SJCRH30 (cell line): Measurements from ENCODE around the gene KRT3. TPM values are rescaled to one million over a fixed set of nuclear protein-coding genes. Genes with fewer than 3 reads are reported as not detected.

Experiments used
- DNase-seq, 2 experiments: peaks; one replicate each; pipeline ENCODE4 v3.0.0-alpha.2; 2015 to 2020
- H3K27ac ChIP-seq: fragments of 250-450 bp; sonication (Bioruptor Pico); 2 replicates; pipeline ENCODE4 v1.5.1; 2020; ENCODE audit warnings: mild to moderate bottlenecking, moderate library complexity
- H3K27me3 ChIP-seq: fragments of 250-450 bp; sonication (Bioruptor Pico); 2 replicates; pipeline ENCODE4 v1.5.1; 2020; ENCODE audit warnings: mild to moderate bottlenecking, moderate library complexity
- H3K36me3 ChIP-seq: fragments of 250-450 bp; sonication (Bioruptor Pico); 2 replicates; pipeline ENCODE4 v1.5.1; 2020; ENCODE audit warnings: mild to moderate bottlenecking, moderate library complexity
- H3K4me1 ChIP-seq: fragments of 250-450 bp; sonication (Bioruptor Pico); 2 replicates; pipeline ENCODE4 v1.5.1; 2020; ENCODE audit warnings: mild to moderate bottlenecking, moderate library complexity
- H3K4me3 ChIP-seq: fragments of 250-450 bp; sonication (Bioruptor Pico); 2 replicates; pipeline ENCODE4 v1.5.1; 2020; ENCODE audit warnings: mild to moderate bottlenecking, moderate library complexity
- H3K9me3 ChIP-seq: fragments of 250-450 bp; sonication (Bioruptor Pico); replicated peaks from 2 replicates; pipeline ENCODE4 v1.5.1; 2020; ENCODE audit warnings: mild to moderate bottlenecking, moderate library complexity
- total RNA-seq: library from RNA; depleted of rRNA; stranded (reverse); fragments of >200 nt; shearing (Covaris generic); gene quantifications from 2 replicates; pipeline ENCODE4 v1.2.3, GENCODE V29; 2014

The KRT3 gene
- total RNA-seq, 1 experiment from 2014 or later: not detected

DNA sequence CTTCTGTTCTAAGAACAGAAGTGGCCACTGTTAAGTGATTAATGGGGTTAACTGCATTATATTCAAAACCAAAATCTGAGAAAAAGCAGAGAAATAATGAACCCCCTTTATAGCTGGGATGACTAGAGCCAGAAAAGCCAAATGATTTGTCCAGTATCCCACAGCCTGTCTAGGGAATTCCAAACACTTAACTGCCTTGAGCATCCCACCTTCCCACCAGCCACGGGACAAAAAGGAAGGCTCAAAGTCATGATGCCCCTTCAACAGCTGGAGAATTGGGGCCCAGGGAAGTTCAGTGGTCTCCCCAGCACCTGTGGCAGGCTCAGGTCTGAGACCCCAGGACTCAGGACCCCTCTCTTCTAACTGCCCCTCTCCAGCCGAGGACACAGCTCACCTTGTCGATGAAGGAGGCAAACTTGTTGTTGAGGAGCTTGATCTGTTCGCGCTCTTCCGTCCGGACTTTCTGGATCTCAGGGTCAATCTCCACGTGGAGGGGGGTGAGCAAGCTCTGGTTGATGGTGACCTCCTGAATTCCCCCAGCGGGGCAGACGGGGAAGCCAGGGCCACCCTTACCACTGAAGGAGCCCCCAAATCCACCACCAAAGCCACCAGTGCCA, 17.4 kb upstream of the KRT3 start:
- H3K9me3 ChIP-seq: no peaks in the 10 kb centered on the region
- DNase-seq: no peak
- H3K27me3 ChIP-seq: no peaks in the 10 kb centered on the region
- no peak overlapping the region for H3K4me3 ChIP-seq
- no peak overlapping the region for H3K27ac ChIP-seq
- H3K4me1 ChIP-seq: no peaks in the 10 kb centered on the region
- H3K36me3 ChIP-seq: no peaks in the 10 kb centered on the region

DNA sequence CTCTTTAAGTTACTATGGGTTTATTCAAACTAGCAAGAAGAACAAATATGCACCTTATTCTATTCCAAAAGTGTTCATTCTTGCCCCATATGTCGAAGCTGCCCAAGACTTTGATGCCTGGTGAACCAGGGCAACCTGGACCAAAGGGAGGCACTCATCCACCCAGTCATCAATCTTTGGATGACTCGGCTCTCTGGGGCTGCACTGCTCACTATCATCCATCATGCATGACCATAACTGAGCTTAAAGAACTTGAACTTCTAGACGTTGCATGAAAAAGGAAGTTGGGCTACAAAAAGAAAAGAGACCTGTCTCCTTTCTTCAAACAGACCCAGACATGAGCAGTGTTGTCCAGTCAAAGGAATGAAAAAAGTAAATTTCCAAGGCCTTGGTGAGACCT, 16.8 kb upstream of the KRT3 start:
- Histone ChIP-seq H3K4me3 (no peak overlapping the region), H3K27ac (no peak overlapping the region), H3K4me1 (no peaks in the 10 kb centered on the region), H3K27me3 (no peaks in the 10 kb centered on the region), H3K9me3 (no peaks in the 10 kb centered on the region), H3K36me3 (no peaks in the 10 kb centered on the region)
- DNase-seq: no peak

DNA sequence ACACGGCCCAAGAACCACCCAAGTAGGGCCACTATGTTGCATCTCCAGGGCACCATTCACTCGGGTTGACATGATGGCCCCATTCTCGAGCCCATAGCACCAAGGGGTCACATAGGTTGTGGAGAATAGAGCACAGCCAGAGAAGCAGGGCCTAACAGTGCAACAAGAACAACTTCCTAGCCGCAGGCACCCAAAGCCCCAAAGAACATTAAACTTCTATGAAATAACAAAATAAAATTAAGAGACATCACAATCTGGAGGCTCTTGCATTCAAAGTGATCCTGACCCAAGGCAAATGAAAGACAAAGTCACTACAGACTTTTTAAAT, 16.1 kb upstream of the KRT3 start:
- Histone ChIP-seq H3K36me3 (no peaks in the 10 kb centered on the region), H3K27ac (no peak overlapping the region), H3K4me1 (no peaks in the 10 kb centered on the region), H3K9me3 (no peaks in the 10 kb centered on the region), H3K4me3 (no peak overlapping the region), H3K27me3 (no peaks in the 10 kb centered on the region)
- no peak for DNase-seq

DNA sequence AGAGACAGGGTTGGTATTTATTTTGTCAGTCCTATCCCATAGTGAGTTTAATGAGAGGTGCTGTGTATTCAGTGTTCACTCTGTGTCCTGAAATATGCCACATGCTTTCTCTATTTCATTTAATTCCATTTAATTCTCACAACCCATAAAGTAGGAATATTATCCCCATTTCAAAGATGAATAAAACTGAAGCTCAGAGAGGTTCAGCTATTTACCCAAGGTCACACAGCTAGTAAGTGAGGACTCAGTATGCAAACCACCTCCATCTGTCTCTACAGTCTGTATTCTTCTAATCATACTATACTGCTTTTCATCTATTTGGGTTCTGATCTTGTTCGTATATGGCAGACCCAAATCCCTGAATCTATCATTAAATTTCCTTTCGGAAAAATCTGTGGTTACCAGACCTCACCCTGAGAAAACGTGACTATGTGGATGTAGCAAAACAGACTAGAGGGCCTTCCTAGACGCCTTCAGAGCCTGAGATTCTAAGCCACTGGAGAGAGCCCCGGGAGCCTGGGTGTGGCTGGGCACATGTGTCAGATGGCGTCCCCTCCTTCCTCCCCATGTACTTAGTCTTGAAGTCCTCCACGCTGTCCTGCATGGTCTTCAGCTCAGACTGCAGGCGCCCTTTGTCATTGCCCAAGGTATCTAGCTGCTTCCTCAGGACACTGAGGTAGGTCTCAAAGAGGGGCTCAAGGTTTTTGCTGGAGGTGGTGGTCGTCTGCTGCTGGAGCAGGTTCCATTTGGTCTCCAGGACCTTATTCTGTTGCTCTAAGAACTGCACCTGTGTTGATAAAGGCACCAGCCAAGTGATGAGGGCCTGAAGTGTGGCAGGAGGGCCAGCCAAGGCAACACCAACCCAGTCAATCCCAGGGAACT, 15.5 kb upstream of the KRT3 start:
- DNase-seq: no peak

DNA sequence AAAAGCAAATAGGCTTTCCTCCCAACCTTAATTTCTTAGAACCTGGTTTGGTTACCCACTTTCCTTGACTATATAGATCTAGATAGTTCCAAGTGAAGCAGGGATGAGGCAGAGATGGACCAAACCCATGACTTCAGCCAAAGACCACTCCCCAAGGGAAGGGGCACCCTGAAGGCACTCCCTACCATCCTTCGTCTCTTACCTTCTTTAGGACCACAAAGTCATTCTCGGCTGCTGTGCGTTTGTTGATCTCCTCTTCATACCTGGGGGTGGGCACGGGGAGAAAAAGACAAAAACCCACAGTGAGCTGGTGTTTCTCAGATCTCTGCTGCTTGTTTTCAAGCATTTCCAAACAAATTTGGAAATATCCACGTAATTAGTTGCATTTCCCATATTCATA, 14.6 kb upstream of the KRT3 start:
- H3K27me3 ChIP-seq: no peaks in the 10 kb centered on the region
- H3K9me3 ChIP-seq: no peaks in the 10 kb centered on the region
- H3K4me3 ChIP-seq: no peak overlapping the region
- no peak overlapping the region for H3K27ac ChIP-seq
- H3K4me1 ChIP-seq: no peaks in the 10 kb centered on the region
- DNase-seq: no peak
- H3K36me3 ChIP-seq: no peaks in the 10 kb centered on the region

More for the DNA sequence above, 15.5 kb upstream of the KRT3 start:
- Histone ChIP-seq H3K27me3 (no peaks in the 10 kb centered on the region), H3K27ac (no peak overlapping the region), H3K9me3 (no peaks in the 10 kb centered on the region), H3K36me3 (no peaks in the 10 kb centered on the region), H3K4me3 (no peak overlapping the region), H3K4me1 (no peaks in the 10 kb centered on the region)

DNA sequence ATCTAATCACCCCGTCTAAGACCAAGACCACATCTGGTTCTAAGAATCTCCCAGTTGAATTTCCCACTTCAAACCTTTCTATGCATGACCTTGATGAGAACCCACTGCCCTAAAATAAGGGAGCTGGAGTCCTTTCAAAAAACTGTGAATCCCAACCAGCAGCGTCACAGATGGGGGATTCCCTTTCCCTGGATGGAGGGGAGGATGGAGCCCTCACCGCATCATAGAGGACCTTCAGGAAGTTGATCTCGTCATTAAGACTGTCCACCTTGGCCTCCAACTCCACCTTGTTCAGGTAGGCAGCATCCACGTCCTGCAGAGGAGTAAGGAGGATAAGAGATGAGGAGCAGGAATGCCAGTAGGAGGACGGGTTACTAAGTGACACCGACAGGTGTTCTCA, 13.2 kb upstream of the KRT3 start:
- Histone ChIP-seq H3K4me3 (no peak overlapping the region), H3K27ac (no peak overlapping the region), H3K4me1 (no peaks in the 10 kb centered on the region), H3K9me3 (no peaks in the 10 kb centered on the region), H3K36me3 (no peaks in the 10 kb centered on the region), H3K27me3 (no peaks in the 10 kb centered on the region)
- peak in 1 of 2 experiments; percentile 25 for DNase-seq

DNA sequence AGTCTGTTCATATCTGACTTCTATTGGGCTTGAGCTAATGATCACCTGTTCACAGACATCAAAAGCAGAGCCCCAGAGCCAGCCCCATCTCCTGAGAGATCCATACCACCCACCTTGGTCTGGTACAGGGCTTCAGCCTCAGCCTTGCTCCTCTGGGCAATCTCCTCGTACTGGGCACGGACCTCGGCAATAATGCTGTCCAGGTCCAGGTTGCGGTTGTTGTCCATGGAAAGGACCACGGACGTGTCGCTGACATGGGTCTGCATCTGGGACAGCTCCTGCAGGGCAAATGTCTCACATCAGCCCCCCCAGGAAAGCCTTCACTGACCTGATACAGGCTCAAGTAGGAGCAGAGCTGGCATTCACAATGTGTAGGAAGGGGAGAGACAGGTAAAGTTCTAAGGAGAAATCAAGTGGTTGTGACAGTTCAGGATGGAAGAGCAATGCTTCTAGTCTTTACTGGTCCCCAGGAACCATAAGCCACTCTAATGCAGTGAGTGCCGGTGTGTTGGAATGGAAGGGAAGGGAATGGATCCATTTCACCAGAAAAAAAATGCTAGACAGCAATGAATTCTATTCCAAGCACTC, 12.8 kb upstream of the KRT3 start:
- no peaks in the 10 kb centered on the region for H3K27me3 ChIP-seq
- H3K4me3 ChIP-seq: no peak overlapping the region
- no peak for DNase-seq
- H3K27ac ChIP-seq: no peak overlapping the region
- H3K9me3 ChIP-seq: no peaks in the 10 kb centered on the region
- no peaks in the 10 kb centered on the region for H3K4me1 ChIP-seq
- no peaks in the 10 kb centered on the region for H3K36me3 ChIP-seq

DNA sequence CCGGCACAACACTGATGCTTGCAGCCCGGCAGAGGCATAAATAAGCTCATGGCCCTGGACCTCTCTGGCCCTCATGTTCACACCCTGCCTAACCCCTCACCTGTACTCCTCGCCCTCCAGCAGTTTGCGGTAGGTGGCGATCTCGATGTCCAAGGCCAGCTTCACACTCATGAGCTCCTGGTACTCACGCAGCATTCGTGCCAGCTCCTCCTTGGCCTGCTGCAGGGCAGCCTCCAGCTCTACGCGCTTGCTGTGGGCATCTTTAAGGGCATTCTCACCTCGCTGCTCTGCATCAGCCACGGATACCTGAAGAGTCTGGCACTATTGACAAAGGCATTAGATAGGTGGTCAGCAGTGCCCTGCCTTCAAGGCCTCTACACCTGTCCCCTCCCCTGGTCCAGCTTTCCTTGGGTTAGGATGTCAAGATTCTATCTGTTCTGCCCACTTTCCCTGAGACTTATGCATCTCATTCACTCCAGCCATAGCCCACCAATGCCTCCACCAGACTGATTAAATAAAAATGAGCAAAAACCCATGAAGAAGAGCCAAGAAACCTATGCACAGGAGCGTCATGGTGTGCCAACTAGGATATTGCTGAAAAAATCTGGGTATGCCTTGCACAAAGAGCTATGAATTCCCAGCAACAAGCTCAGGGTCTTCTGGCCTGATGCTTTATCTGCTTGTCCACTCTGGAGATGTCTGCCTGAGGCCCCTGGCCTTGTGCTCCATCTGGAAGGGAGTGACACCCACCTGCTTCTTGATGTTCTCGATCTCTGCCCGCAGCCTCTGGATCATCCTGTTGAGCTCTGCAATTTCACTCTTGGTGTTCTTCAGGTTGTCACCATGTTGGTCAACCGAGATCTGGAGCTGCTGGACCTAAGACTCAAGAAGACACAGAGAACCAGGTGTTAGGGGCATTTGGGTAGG, 11.9 kb upstream of the KRT3 start:
- Histone ChIP-seq H3K27ac (no peak overlapping the region), H3K9me3 (no peaks in the 10 kb centered on the region), H3K4me3 (no peak overlapping the region), H3K4me1 (no peaks in the 10 kb centered on the region), H3K36me3 (no peaks in the 10 kb centered on the region), H3K27me3 (no peaks in the 10 kb centered on the region)
- DNase-seq: no peak

DNA sequence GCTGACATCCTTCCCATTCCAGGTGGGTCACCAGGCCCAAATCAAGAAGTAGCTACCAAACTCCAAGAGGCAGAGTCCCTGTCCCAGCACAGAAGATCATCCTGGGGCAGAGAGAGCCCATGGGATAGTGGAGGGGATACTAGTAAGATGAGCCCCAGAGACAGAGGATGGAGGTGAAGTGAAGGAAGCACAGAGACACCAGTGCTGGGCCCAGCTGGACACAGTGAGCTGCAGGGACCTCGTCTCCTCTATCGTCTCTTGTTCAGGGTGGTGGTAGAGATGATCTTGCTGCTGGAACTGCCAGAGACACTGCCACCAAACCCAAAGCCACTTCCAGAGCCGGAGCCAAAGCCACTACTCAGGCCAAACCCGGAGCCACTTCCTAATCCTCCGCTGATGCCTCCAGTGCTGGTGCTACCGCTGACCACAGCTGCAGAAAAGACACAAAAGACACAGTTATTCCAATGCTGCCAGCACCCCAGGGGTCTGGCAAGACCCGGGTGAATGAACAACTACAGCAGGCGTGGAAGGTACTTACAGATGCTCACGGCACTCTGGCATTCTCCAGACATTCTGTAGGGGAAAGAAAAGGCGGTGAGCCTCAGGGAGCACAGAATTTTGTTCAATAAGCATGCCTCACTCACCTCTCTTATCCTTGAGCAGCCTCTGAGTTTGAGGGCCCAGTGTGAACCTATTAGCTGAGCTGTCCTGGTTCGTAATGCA, 11.1 kb upstream of the KRT3 start:
- Histone ChIP-seq H3K27ac (no peak overlapping the region), H3K36me3 (no peaks in the 10 kb centered on the region), H3K4me1 (no peaks in the 10 kb centered on the region), H3K9me3 (no peaks in the 10 kb centered on the region), H3K4me3 (no peak overlapping the region), H3K27me3 (no peaks in the 10 kb centered on the region)
- DNase-seq: no peak

DNA sequence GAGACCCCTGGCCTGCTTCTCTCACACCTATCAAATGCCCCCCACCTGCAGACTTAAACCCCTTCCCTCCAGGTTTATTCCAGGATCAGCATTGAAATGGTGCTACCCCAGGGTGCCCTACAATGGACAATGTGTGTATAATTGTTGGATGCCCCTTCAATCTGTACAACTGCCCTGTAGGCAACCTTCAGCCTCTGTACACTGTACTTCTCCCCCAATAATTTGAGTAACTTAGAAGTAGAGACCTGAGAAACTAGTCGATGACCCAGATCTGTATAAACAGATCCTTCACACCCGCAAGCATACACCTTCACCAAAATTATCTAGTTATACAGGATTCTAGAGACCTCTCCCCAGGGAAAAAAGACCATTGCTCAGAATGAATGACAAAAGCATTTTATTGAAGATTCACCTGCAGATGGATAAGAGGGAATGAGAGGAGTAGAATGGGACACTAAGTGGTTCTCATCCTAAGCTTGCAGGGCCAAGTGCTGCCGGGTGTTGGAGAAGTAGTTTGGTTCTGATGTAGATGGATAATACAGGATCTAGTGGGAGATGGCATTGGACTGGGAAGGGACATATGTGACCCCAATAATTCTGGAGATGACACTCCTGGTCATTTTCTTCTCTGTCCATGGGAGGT, 10.4 kb upstream of the KRT3 start:
- no peak overlapping the region for H3K27ac ChIP-seq
- DNase-seq: no peak
- H3K4me1 ChIP-seq: no peaks in the 10 kb centered on the region
- no peaks in the 10 kb centered on the region for H3K9me3 ChIP-seq
- no peaks in the 10 kb centered on the region for H3K27me3 ChIP-seq
- H3K4me3 ChIP-seq: no peak overlapping the region
- H3K36me3 ChIP-seq: no peaks in the 10 kb centered on the region

DNA sequence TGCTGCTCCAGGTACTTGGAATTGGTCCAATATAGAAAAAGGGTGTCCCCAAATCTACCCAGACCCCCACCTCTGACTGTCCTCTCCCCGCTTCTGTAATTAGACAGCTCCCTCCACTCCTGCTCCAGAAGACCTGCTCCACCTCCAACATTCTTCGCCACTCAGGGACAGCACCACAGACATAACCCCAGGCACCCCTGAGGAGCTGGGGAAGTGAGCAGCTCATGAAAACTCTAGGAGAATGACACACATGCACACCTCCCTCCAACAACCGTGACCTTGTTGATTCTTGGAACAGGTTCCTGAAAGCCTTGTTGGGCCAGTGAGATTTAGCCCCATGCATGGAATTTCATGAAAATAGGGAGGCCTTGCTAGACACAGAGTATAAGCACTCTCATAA, 9.8 kb upstream of the KRT3 start:
- Histone ChIP-seq H3K27ac (no peak overlapping the region), H3K4me1 (no peaks in the 10 kb centered on the region), H3K9me3 (no peaks in the 10 kb centered on the region), H3K4me3 (no peak overlapping the region), H3K36me3 (no peaks in the 10 kb centered on the region), H3K27me3 (no peaks in the 10 kb centered on the region)
- no peak for DNase-seq

DNA sequence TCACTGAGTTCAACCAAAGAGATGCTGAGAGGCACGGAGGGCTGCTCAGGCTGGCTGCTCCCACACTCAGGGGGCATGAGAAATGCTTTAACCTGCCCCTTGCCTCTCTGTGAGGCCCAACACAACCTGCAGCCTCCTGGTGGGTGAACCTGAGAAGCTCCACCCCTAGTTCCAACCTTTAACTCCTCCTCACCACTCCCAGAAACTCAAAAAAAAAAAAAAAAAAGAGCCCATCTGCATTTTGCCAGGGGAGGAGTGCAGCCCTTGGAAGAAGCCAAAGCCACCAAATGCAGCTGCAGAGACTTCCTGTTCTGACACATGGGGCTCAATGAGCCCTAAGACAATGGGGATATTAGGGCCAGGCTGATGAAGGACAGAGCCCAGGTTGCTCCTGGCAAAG, 9.1 kb upstream of the KRT3 start:
- Histone ChIP-seq H3K36me3 (no peaks in the 10 kb centered on the region), H3K4me1 (no peaks in the 10 kb centered on the region), H3K4me3 (no peak overlapping the region), H3K9me3 (no peaks in the 10 kb centered on the region), H3K27ac (no peak overlapping the region), H3K27me3 (no peaks in the 10 kb centered on the region)
- DNase-seq: no peak

DNA sequence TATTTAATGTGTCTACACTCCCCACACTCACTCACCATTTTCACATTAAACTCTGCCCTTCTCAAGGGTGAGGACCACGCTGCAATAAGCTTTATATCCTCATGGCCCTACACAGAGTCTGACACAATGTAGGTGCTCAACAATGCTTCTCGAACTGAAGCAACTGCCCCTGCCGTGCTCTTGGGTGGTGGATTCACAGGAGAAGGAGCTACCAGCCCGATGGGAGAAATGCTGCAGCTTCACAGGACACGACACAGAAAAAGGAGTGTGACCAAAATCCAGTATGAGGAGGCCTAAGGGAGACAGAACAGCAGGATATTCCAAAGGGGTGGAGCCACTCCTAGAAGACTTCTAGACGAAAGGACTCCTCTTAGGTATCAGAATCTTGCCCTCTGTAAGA, 6.5 kb upstream of the KRT3 start:
- H3K27me3 ChIP-seq: no peaks in the 10 kb centered on the region
- no peak overlapping the region for H3K27ac ChIP-seq
- H3K4me3 ChIP-seq: no peak overlapping the region
- no peaks in the 10 kb centered on the region for H3K9me3 ChIP-seq
- DNase-seq: no peak
- no peaks in the 10 kb centered on the region for H3K36me3 ChIP-seq
- no peaks in the 10 kb centered on the region for H3K4me1 ChIP-seq

DNA sequence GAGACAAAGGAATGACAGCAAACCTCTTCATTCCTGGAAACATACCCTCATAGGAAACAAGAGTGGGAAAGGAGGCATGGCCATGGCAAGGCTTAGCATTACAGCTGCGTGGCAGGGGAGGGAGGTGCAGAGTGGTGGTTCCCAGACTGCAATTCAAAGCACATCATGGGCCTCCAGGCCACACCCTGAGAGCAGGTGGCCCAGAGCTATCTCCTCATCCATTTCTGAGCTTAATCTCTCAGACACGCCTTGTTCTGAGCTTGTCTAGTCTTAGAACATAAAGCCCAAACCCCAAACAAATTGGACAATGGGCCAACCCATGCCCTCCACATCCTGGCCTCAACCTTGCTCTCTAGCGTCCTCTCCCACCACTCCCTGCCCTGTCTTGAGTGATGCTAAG, 5.9 kb upstream of the KRT3 start:
- H3K27ac ChIP-seq: no peak overlapping the region
- H3K9me3 ChIP-seq: no peaks in the 10 kb centered on the region
- DNase-seq: no peak
- H3K4me3 ChIP-seq: no peak overlapping the region
- H3K36me3 ChIP-seq: no peaks in the 10 kb centered on the region
- no peaks in the 10 kb centered on the region for H3K27me3 ChIP-seq
- no peaks in the 10 kb centered on the region for H3K4me1 ChIP-seq
